ENCODE data around the gene NRCAM.

NRCAM gene

DNA sequence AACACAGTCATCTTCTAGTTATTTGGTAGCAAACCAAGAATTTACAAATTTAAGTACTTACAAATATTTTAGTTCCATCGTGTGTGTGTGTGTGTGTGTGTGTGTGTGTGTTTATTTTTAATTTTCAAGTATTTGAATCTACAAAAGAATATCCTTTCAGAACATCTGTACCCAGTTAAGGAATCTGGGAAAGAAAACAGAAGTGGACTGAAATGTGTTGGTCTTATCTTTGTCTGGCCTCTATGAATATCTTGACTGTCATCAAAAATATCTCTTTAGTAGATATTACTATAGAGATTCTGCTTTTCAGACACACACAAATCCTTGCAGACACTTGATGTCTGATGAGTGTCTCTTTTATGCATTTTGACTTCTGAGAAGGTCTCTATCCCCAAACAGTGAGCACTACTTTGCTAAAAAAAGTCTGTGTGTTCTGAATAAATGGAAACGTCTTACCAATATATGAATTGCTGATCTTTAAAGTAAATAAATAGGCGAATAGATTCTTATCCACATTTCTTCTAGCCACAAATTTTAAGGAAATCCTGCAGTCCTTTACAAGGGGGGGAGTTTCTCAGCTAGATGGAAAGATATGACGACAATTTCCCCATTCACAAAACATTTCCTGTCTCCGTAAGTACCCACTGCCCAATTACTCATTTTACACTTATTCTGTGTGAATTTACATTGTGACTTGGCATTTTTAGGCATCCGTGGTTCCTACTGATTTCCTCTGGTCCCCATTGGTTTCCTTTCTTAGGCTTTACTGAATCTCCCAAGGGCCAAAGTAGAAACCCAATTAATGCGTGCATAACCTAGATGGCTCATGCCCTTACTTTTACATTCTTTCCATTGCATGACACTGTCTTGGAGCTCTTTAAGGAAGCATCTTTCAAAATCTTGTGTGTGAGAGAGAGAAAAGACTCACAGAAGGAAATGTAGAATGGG lies 36.0 kb downstream of the NRCAM start:
- no peaks in the 10 kb centered on the region for H3K27me3 ChIP-seq (ENCODE audit: control insufficient read depth, insufficient read depth, low read length)
- H3K9me3 ChIP-seq (ENCODE audit: control insufficient read depth, low read length) = no peaks in the 10 kb centered on the region
- no peaks in the 10 kb centered on the region for H3K36me3 ChIP-seq (ENCODE audit: control insufficient read depth, insufficient read depth, low read length)
- H3K4me1 ChIP-seq (ENCODE audit: control insufficient read depth, insufficient read depth, low read length) = no peaks in the 10 kb centered on the region
- H3K4me3 ChIP-seq (ENCODE audit: low read length) = no peak overlapping the region
- H3K9ac ChIP-seq (ENCODE audit: low read length) = no peak overlapping the region

DNA sequence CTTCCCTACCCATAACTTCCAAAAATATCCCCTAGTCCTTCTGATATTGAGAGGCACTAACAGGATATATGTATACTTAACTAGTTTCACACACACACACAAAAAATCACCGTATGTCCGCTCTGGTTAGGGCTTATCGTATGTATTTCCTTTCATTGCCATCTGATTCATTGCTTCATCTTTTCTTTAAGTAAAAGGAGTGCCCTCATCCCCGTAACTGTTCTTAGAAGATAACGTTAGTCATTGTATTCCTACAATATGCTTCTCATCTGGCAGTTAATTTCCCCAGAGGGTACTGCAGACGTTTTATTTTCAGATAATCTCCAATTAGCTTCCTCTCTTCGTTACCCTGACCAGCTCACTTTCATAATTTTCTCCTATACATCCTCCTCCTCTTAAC lies 37.3 kb downstream of the NRCAM start:
- Histone ChIP-seq H3K4me1 (ENCODE audit: control insufficient read depth, insufficient read depth, low read length) (no peaks in the 10 kb centered on the region), H3K4me3 (ENCODE audit: low read length) (no peak overlapping the region), H3K9me3 (ENCODE audit: control insufficient read depth, low read length) (no peaks in the 10 kb centered on the region), H3K27me3 (ENCODE audit: control insufficient read depth, insufficient read depth, low read length) (no peaks in the 10 kb centered on the region), H3K36me3 (ENCODE audit: control insufficient read depth, insufficient read depth, low read length) (no peaks in the 10 kb centered on the region), H3K9ac (ENCODE audit: low read length) (no peak overlapping the region)

DNA sequence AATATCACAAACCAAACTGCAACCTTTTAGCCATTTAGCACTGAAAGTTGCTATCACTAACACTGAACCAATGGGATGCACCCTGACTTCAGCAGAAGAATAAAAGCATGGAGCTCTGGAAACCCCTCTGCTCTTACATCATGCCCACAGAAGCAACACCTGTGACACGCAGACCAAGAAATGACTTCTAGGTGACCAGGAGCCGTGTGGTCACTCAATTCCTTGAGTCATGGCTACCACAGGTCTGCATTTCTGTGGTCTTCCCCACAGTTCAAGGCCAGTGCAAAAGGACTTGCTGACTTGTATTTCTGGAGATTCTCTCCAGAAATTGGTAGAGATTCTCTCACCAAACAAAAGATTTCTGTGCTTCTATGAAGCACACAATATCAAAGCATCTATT lies 38.3 kb downstream of the NRCAM start:
- Histone ChIP-seq H3K4me1 (ENCODE audit: control insufficient read depth, insufficient read depth, low read length) (no peaks in the 10 kb centered on the region), H3K9me3 (ENCODE audit: control insufficient read depth, low read length) (no peaks in the 10 kb centered on the region), H3K27me3 (ENCODE audit: control insufficient read depth, insufficient read depth, low read length) (no peaks in the 10 kb centered on the region), H3K9ac (ENCODE audit: low read length) (no peak overlapping the region), H3K4me3 (ENCODE audit: low read length) (no peak overlapping the region), H3K36me3 (ENCODE audit: control insufficient read depth, insufficient read depth, low read length) (no peaks in the 10 kb centered on the region)

DNA sequence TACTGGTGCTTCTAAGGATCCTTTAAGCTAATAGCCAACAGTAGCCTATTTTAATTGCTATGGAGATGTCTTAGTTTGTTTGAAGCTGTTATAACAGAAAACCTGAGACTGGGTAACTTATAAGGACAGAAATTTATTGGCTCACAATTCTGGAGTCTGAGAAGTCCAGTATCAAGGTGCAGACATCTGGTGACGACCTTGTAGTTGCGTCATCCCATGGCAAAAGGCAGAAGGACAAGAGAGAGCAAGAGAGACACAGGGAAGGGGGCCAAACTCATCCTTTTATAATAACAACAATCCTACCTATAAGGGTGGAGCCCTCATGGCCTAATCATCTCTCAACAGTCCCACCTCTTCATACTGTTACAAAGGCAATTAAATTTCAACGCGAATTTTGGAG lies 39.1 kb downstream of the NRCAM start:
- Histone ChIP-seq H3K9me3 (ENCODE audit: control insufficient read depth, low read length) (no peaks in the 10 kb centered on the region), H3K27me3 (ENCODE audit: control insufficient read depth, insufficient read depth, low read length) (no peaks in the 10 kb centered on the region), H3K9ac (ENCODE audit: low read length) (no peak overlapping the region), H3K36me3 (ENCODE audit: control insufficient read depth, insufficient read depth, low read length) (no peaks in the 10 kb centered on the region), H3K4me1 (ENCODE audit: control insufficient read depth, insufficient read depth, low read length) (no peaks in the 10 kb centered on the region), H3K4me3 (ENCODE audit: low read length) (no peak overlapping the region)

DNA sequence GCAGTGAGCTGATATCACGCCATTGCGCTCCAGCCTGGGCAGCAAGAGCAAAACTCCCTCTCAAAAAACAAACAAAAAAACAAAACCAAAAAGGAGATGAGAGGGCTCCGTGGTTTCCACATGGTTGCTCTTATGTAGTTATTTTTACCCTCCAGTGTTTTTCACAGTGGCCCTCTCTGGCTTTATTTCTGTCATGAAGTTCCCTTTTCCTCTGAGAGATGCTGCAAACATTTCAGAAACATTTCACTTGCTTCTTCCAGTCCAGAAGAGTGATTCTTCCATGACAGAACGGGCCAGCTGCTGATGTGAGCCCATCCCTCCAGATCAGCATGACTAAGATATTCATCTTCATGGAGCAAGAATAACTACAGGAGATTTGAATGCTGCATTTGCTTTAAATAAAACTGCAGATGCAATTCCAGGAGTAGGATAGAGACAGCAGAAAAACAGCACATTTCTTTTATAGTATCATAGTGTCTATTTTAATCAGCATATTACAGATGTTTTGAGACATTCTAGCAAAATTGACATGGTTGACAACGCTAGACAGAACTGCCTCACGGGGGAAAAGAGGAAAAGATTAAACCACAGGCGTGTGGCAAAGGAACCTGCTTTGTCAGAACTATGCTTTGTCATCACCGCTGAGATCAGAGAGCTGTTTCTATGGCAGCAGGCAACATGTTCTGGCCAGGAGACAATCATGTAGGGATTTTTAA lies 40.3 kb downstream of the NRCAM start:
- Histone ChIP-seq H3K4me3 (ENCODE audit: low read length) (no peak overlapping the region), H3K36me3 (ENCODE audit: control insufficient read depth, insufficient read depth, low read length) (no peaks in the 10 kb centered on the region), H3K9ac (ENCODE audit: low read length) (no peak overlapping the region), H3K4me1 (ENCODE audit: control insufficient read depth, insufficient read depth, low read length) (no peaks in the 10 kb centered on the region), H3K27me3 (ENCODE audit: control insufficient read depth, insufficient read depth, low read length) (no peaks in the 10 kb centered on the region), H3K9me3 (ENCODE audit: control insufficient read depth, low read length) (no peaks in the 10 kb centered on the region)

DNA sequence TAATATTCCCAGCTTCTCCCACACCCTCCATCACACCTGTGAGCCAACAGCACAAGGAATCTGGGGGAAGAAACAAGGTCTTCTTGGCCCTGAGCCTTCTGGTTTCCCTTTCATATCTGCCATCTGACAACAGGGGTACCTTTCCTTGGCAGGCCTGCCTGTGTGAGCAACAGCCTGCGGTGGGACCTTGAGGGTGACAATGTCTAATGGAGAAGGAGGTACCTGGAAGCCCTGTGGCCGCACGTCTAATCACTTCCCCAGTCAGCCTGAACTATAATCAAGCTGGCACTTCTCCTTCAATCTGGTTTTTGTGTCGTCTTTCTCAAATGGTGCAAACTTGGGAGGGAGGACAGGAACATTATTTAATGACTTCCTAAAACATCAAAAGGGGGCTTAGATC lies 41.2 kb downstream of the NRCAM start:
- no peaks in the 10 kb centered on the region for H3K4me1 ChIP-seq (ENCODE audit: control insufficient read depth, insufficient read depth, low read length)
- no peaks in the 10 kb centered on the region for H3K27me3 ChIP-seq (ENCODE audit: control insufficient read depth, insufficient read depth, low read length)
- no peaks in the 10 kb centered on the region for H3K36me3 ChIP-seq (ENCODE audit: control insufficient read depth, insufficient read depth, low read length)
- H3K9ac ChIP-seq (ENCODE audit: low read length) = no peak overlapping the region
- H3K4me3 ChIP-seq (ENCODE audit: low read length) = no peak overlapping the region
- no peaks in the 10 kb centered on the region for H3K9me3 ChIP-seq (ENCODE audit: control insufficient read depth, low read length)

DNA sequence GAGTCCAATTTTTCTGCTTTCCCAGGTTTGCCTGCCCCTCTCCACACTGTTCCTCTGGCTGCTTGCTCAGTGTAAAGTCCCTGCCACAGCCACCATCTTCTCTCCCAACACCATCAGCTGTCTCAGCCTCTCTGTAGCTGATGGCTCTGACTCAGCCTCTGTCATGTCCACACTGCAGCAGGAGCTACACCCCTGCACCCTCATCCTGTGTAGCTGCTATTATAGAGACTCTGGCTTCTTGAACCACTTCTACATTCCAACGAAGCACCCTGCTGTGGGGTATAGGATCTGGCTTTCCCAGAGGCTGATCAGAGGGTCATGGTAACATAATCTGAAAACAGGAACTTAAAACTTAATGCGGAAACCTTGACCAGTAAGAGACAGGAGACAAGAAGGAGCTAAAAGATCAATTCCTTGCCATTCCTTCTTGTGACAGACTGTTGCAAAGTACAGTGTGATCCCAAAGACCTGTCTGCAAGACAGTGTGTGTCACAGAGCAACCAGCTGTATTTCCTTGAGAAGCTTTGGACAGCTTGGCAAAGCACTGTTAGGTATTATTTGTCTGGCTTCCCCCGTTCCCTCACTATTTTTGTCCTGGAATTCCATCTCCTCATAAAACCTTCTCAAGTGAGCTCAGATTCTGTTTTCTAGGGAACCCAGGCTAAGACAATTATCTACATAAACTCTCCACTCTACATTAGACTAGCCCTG lies 42.3 kb downstream of the NRCAM start:
- H3K9ac ChIP-seq (ENCODE audit: low read length) = no peak overlapping the region
- H3K36me3 ChIP-seq (ENCODE audit: control insufficient read depth, insufficient read depth, low read length) = no peaks in the 10 kb centered on the region
- H3K9me3 ChIP-seq (ENCODE audit: control insufficient read depth, low read length) = no peaks in the 10 kb centered on the region
- H3K4me1 ChIP-seq (ENCODE audit: control insufficient read depth, insufficient read depth, low read length) = no peaks in the 10 kb centered on the region
- no peak overlapping the region for H3K4me3 ChIP-seq (ENCODE audit: low read length)
- H3K27me3 ChIP-seq (ENCODE audit: control insufficient read depth, insufficient read depth, low read length) = no peaks in the 10 kb centered on the region

DNA sequence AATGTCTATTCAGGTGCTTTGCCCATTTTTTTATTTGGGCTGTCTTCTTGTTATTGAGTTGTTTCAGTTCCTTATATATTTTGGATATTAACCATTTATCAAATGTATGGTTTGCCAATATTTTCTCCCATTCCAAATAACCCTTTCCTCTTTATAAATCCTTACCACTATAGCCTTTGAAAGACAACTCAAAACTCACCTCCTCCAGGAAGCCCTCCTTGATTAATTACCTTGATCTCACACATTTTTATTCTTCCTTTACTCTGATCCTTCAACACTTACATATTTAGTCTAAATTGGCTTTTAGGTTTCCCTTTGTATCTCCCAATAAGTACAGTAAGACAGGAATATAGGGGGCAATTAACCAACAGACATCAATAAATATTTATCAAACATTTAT lies 42.9 kb downstream of the NRCAM start:
- H3K36me3 ChIP-seq (ENCODE audit: control insufficient read depth, insufficient read depth, low read length) = no peaks in the 10 kb centered on the region
- no peak overlapping the region for H3K9ac ChIP-seq (ENCODE audit: low read length)
- H3K9me3 ChIP-seq (ENCODE audit: control insufficient read depth, low read length) = no peaks in the 10 kb centered on the region
- no peaks in the 10 kb centered on the region for H3K27me3 ChIP-seq (ENCODE audit: control insufficient read depth, insufficient read depth, low read length)
- H3K4me1 ChIP-seq (ENCODE audit: control insufficient read depth, insufficient read depth, low read length) = no peaks in the 10 kb centered on the region
- no peak overlapping the region for H3K4me3 ChIP-seq (ENCODE audit: low read length)

DNA sequence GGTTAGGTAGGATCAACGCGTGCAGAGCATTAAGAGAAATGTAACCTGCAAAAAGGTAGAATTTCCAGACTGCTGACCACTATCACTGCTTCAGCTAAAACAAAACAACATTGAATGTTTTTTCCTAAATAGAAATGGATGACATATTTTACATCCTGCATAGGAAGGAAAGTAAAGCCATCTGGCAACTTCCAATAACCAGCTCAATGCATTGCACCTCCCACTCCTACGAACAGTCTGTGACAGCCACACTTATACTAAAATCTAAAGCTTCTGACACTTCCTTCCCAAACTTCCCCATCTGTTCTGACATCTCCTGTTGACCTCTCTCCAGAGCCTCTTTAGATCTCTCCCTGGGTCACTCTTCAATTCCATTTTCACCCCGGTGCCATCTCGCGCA lies 47.1 kb downstream of the NRCAM start:
- Histone ChIP-seq H3K27me3 (ENCODE audit: control insufficient read depth, insufficient read depth, low read length) (no peaks in the 10 kb centered on the region), H3K9me3 (ENCODE audit: control insufficient read depth, low read length) (no peaks in the 10 kb centered on the region), H3K36me3 (ENCODE audit: control insufficient read depth, insufficient read depth, low read length) (no peaks in the 10 kb centered on the region), H3K4me3 (ENCODE audit: low read length) (no peak overlapping the region), H3K4me1 (ENCODE audit: control insufficient read depth, insufficient read depth, low read length) (no peaks in the 10 kb centered on the region), H3K9ac (ENCODE audit: low read length) (no peak overlapping the region)

DNA sequence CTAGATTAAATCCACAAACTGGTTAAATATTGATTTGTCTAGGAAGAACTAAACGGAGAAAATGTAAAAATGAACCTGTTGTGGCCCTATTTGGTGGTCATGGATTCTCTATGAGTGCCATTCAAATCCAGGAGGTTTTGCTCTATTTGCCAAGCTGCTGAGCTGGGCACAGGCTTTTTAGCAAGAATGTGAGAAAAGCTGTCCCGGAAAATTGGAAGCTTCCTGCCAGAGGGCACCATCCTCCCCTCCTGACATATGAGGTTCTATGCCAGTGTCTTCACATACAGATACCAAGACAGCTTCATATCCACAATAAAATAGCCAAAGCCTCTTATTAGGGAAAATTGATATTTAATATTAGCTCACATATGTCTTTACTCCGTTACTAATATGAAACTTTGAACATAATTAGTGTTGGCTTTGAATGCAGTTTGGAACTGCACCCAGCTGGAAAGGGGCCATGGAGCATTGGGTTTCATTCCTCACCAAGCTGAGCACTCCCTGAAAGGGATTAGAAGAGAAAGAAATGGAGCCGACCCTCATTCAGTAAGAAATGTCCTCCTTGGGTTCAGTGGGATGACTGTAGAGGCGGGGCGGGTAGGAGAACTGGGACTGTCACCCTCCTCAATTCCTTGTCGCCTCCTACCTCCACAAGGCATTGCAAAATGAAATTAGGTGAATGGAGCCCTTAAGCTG lies 47.8 kb downstream of the NRCAM start:
- no peaks in the 10 kb centered on the region for H3K36me3 ChIP-seq (ENCODE audit: control insufficient read depth, insufficient read depth, low read length)
- H3K4me3 ChIP-seq (ENCODE audit: low read length) = no peak overlapping the region
- no peaks in the 10 kb centered on the region for H3K9me3 ChIP-seq (ENCODE audit: control insufficient read depth, low read length)
- no peaks in the 10 kb centered on the region for H3K27me3 ChIP-seq (ENCODE audit: control insufficient read depth, insufficient read depth, low read length)
- no peaks in the 10 kb centered on the region for H3K4me1 ChIP-seq (ENCODE audit: control insufficient read depth, insufficient read depth, low read length)
- no peak overlapping the region for H3K9ac ChIP-seq (ENCODE audit: low read length)

DNA sequence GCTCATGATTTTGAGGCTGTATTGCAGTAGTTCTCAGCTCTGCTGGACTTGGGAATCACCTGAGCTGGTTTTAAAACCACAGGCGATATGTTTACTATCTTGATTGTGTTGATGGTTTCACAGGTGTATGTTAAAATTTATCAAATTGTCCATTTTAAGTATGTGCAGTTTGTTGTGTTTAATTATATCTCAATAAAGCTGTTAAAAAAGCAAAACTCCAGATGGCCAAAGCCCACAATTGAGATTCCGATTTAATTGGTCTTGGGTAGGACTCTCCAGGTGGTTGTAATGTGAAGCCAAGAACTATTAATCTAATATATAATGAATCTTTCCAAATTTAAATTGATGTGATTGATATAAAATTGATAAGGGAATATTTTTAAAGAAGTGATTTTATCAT lies 48.6 kb downstream of the NRCAM start:
- Histone ChIP-seq H3K9ac (ENCODE audit: low read length) (no peak overlapping the region), H3K4me1 (ENCODE audit: control insufficient read depth, insufficient read depth, low read length) (no peaks in the 10 kb centered on the region), H3K27me3 (ENCODE audit: control insufficient read depth, insufficient read depth, low read length) (no peaks in the 10 kb centered on the region), H3K4me3 (ENCODE audit: low read length) (no peak overlapping the region), H3K9me3 (ENCODE audit: control insufficient read depth, low read length) (no peaks in the 10 kb centered on the region), H3K36me3 (ENCODE audit: control insufficient read depth, insufficient read depth, low read length) (no peaks in the 10 kb centered on the region)

Measured in mucosa of stomach (tissue), 1 donor.